Mucosa of descending colon (tissue), 3 donors: ENCODE data around the gene GLT6D1. TPM values are rescaled to one million over a fixed set of nuclear protein-coding genes. Genes with fewer than 3 reads are reported as not detected.

Experiments used
- ATAC-seq: fragments of 200-7000 bp; cut with Tn5 transposase; one replicate; pipeline ENCODE4 v1.9.1; 2020; ENCODE audit warnings: mild to moderate bottlenecking, moderate library complexity
- DNase-seq, 3 donors: peaks; one replicate each; pipeline ENCODE4 v3.0.0-alpha.2; 2020
- H3K36me3 ChIP-seq: fragments of 200-600 bp; one replicate; pipeline ENCODE4 v1.8.0; 2021; ENCODE audit warnings: low read depth, mild to moderate bottlenecking
- H3K4me1 ChIP-seq: fragments of 200-600 bp; one replicate; pipeline ENCODE4 v1.8.0; 2021; ENCODE audit warnings: low read depth, mild to moderate bottlenecking
- H3K4me3 ChIP-seq: fragments of 200-600 bp; one replicate; pipeline ENCODE4 v1.8.0; 2021; ENCODE audit warnings: mild to moderate bottlenecking
- H3K9me3 ChIP-seq: fragments of 200-600 bp; one replicate; pipeline ENCODE4 v1.8.0; 2021; ENCODE audit warnings: mild to moderate bottlenecking
- CTCF ChIP-seq: fragments of 200-600 bp; IDR thresholded peaks from one replicate; pipeline ENCODE4 v1.8.0; 2022; ENCODE audit warnings: antibody characterized with exemption, mild to moderate bottlenecking
- intact Hi-C, 2 donors: fragments of 100-400 bp; cut with DNase I in 1 of 2; cut with micrococcal nuclease in 1 of 2; formaldehyde crosslinking; loops; one replicate each; pipeline versions ENCODE4 v1.11.0 to v1.11.1; 2022; cut with DNase I, micrococcal nuclease
- total RNA-seq, 3 donors: library from RNA; stranded (reverse); fragmentation: NEBNext Ultra II Directional in 2 of 3; extraction: Animal tissue kit (Norgen Biotek cat#: 25700) in 2 of 3; gene quantifications; one replicate each; pipeline versions ENCODE4 v1.2.1 to v1.2.4, GENCODE V29; 2021 to 2023
- donor health status: DM: no; HTN: no; CAD: no; lungs with moderate emphysema.
- donor health status: DM: no; HTN: no; CAD: no.
- donor health status: DM: no; HTN: yes; CAD: no.

The GLT6D1 gene
- total RNA-seq, 3 donors from 2014 or later: not detected

GRCh38 chr9:135681161-135681560, 41.8 kb upstream of the GLT6D1 start:
- no peaks in the 10 kb centered on the region for H3K9me3 ChIP-seq
- H3K4me1 ChIP-seq: no peaks in the 10 kb centered on the region
- intact Hi-C loops: no loop called here
- TF ChIP-seq CTCF: no peak
- DNase-seq: no peak
- no peak for ATAC-seq
- H3K4me3 ChIP-seq: no peak overlapping the region
- no peaks in the 10 kb centered on the region for H3K36me3 ChIP-seq

GRCh38 chr9:135680056-135680455, 40.7 kb upstream of the GLT6D1 start:
- DNase-seq (no peak), ATAC-seq (no peak)
- no peaks in the 10 kb centered on the region for H3K9me3 ChIP-seq
- H3K4me3 ChIP-seq: no peak overlapping the region
- intact Hi-C loops: no loop called here
- H3K4me1 ChIP-seq: no peaks in the 10 kb centered on the region
- TF ChIP-seq CTCF: no peak
- no peaks in the 10 kb centered on the region for H3K36me3 ChIP-seq

GRCh38 chr9:135678236-135679017, 39.1 kb upstream of the GLT6D1 start:
- no peak for TF ChIP-seq CTCF
- Histone ChIP-seq H3K4me3 (no peak overlapping the region), H3K4me1 (no peaks in the 10 kb centered on the region), H3K9me3 (no peaks in the 10 kb centered on the region), H3K36me3 (no peaks in the 10 kb centered on the region)
- DNase-seq (no peak), ATAC-seq (no peak)
- intact Hi-C loops: no loop called here

- H3K36me3 ChIP-seq: no peaks in the 10 kb centered on the region
- DNase-seq (no peak), ATAC-seq (no peak)
- intact Hi-C loops: no loop called here
- no peak overlapping the region for H3K4me3 ChIP-seq
- H3K9me3 ChIP-seq: no peaks in the 10 kb centered on the region
- H3K4me1 ChIP-seq: no peaks in the 10 kb centered on the region
- no peak for TF ChIP-seq CTCF
These were observed 38.4 kb upstream of the GLT6D1 start for GRCh38 chr9:135677641-135678168.

- Histone ChIP-seq H3K4me3 (no peak overlapping the region), H3K36me3 (no peaks in the 10 kb centered on the region), H3K4me1 (no peaks in the 10 kb centered on the region), H3K9me3 (no peaks in the 10 kb centered on the region)
- ATAC-seq (no peak), DNase-seq (no peak)
- TF ChIP-seq CTCF: no peak
- intact Hi-C loops: no loop called here
These were observed 37.6 kb upstream of the GLT6D1 start for GRCh38 chr9:135676891-135677290.
